ENCODE results near the gene NARF. TPM values are rescaled to one million over a fixed set of nuclear protein-coding genes. Genes with fewer than 3 reads are reported as not detected.

NARF gene
- total RNA-seq, 4 donors from 2014 or later: 25.8 to 79.2 (median 59.9) TPM

- no peak overlapping the region for H3K27ac ChIP-seq
- peaks cover 0 to 100% (median 15%) of the 10 kb centered on the region in 3 donors for H3K36me3 ChIP-seq
- no peaks in the 10 kb centered on the region for H3K9me3 ChIP-seq
- H3K4me3 ChIP-seq: no peak overlapping the region
- WGBS, 2 donors: 95 to 97% methylated on average over 4 to 8 of the region's 8 CpGs
- TF ChIP-seq POLR2A (IDR thresholded peaks at IDR 0.05): no peak
- no peak for TF ChIP-seq EP300 (IDR thresholded peaks at IDR 0.05)
- no peak for TF ChIP-seq CTCF (IDR thresholded peaks at IDR 0.05)
- no peak for DNase-seq (ENCODE audit: low spot score in 2 of 2)
- H3K4me1 ChIP-seq: no peaks in the 10 kb centered on the region
- H3K27me3 ChIP-seq: no peaks in the 10 kb centered on the region
These were observed 19.4 kb downstream of the NARF start for GRCh38 chr17:82477934-82478333.

GRCh38 chr17:82479602-82480001 lies 21.1 kb downstream of the NARF start:
- WGBS, 2 donors: 77 to 86% methylated on average over 5 of the region's 5 CpGs
- TF ChIP-seq POLR2A (IDR thresholded peaks at IDR 0.05) (no peak), CTCF (IDR thresholded peaks at IDR 0.05) (no peak), EP300 (IDR thresholded peaks at IDR 0.05) (no peak)
- Histone ChIP-seq H3K4me1 (no peaks in the 10 kb centered on the region), H3K27me3 (no peaks in the 10 kb centered on the region), H3K36me3 (peaks cover under 1 to 100% (median 15%) of the 10 kb centered on the region in 3 donors), H3K9me3 (no peaks in the 10 kb centered on the region), H3K27ac (peak overlapping the region in 1 of 4 donors; percentile 24), H3K4me3 (no peak overlapping the region)
- no peak for DNase-seq (ENCODE audit: low spot score in 2 of 2)

- TF ChIP-seq EP300 (IDR thresholded peaks at IDR 0.05) (no peak), CTCF (IDR thresholded peaks at IDR 0.05) (no peak), POLR2A (IDR thresholded peaks at IDR 0.05) (no peak)
- Histone ChIP-seq H3K4me3 (no peak overlapping the region), H3K36me3 (peaks cover 4 to 100% (median 19%) of the 10 kb centered on the region in 3 donors), H3K27ac (no peak overlapping the region), H3K27me3 (no peaks in the 10 kb centered on the region), H3K4me1 (no peaks in the 10 kb centered on the region), H3K9me3 (no peaks in the 10 kb centered on the region)
- no peak for DNase-seq (ENCODE audit: low spot score in 2 of 2)
- 70 to 72% methylated on average over 6 to 8 of the region's 9 CpGs for WGBS, 2 donors
These were observed 21.8 kb downstream of the NARF start for GRCh38 chr17:82480318-82480717.

GRCh38 chr17:82483204-82483660 lies 24.7 kb downstream of the NARF start:
- TF ChIP-seq CTCF (IDR thresholded peaks at IDR 0.05): no peak
- TF ChIP-seq EP300 (IDR thresholded peaks at IDR 0.05): no peak
- DNase-seq (ENCODE audit: low spot score in 2 of 2): no peak
- H3K27me3 ChIP-seq: no peaks in the 10 kb centered on the region
- 79 to 87% methylated on average over 6 of the region's 6 CpGs for WGBS, 2 donors
- H3K4me3 ChIP-seq: no peak overlapping the region
- peaks cover 7 to 100% (median 28%) of the 10 kb centered on the region in 3 donors for H3K36me3 ChIP-seq
- no peak overlapping the region for H3K27ac ChIP-seq
- H3K9me3 ChIP-seq: no peaks in the 10 kb centered on the region
- H3K4me1 ChIP-seq: peaks cover 0 to 9% (median 0%) of the 10 kb centered on the region in 4 donors

- Histone ChIP-seq H3K4me3 (no peak overlapping the region), H3K27ac (no peak overlapping the region), H3K36me3 (peaks cover 7 to 100% (median 24%) of the 10 kb centered on the region in 3 donors), H3K4me1 (peaks cover 0 to 9% (median 0%) of the 10 kb centered on the region in 4 donors), H3K27me3 (no peaks in the 10 kb centered on the region), H3K9me3 (no peaks in the 10 kb centered on the region)
- no peak for TF ChIP-seq POLR2A (IDR thresholded peaks at IDR 0.05)
- TF ChIP-seq EP300 (IDR thresholded peaks at IDR 0.05): no peak
- TF ChIP-seq CTCF (IDR thresholded peaks at IDR 0.05): no peak
- WGBS, 2 donors: 80 to 85% methylated on average over 6 to 9 of the region's 9 CpGs
- DNase-seq (ENCODE audit: low spot score in 2 of 2): no peak
These were observed 25.3 kb downstream of the NARF start for GRCh38 chr17:82483836-82484235.
